Measurements from ENCODE around the gene PLCB4.
A peak's percentile ranks its signal among the peaks of the same experiment; 100 is the strongest.

PLCB4 gene

GRCh38 chr20:9225879-9226278 is 157.0 kb downstream of the PLCB4 start:
- Histone ChIP-seq H3K27ac (ENCODE audit: low read length, poor library complexity, severe bottlenecking) (no peak overlapping the region), H3K36me3 (ENCODE audit: control insufficient read depth in 1 of 2, insufficient read depth in 2 of 2, low read depth in 1 of 2, low read length in 2 of 2) (peaks cover 0 to 6% of the 10 kb centered on the region in 2 experiments), H4K91ac (ENCODE audit: low read length) (no peak overlapping the region), H3K4me3 (ENCODE audit: insufficient read depth in 1 of 2, low read depth in 1 of 2, low read length in 2 of 2) (no peak overlapping the region), H3K4ac (ENCODE audit: low read depth in 1 of 2, low read length in 2 of 2) (no peak overlapping the region), H3K9me3 (ENCODE audit: control insufficient read depth, low read length) (no peaks in the 10 kb centered on the region), H2AK5ac (ENCODE audit: low read length, severe bottlenecking) (no peak overlapping the region), H3K27me3 (ENCODE audit: control insufficient read depth in 1 of 2, insufficient read depth in 1 of 2, low read length in 2 of 2) (peaks cover 0 to 5% of the 10 kb centered on the region in 2 experiments), H3K23ac (ENCODE audit: low read length in 2 of 2) (no peak overlapping the region), H2BK5ac (ENCODE audit: low read depth, low read length, poor library complexity, severe bottlenecking) (no peak overlapping the region), H2BK120ac (ENCODE audit: low read depth, low read length) (no peak overlapping the region), H3K14ac (ENCODE audit: low read length in 2 of 2) (no peak overlapping the region), H3K18ac (ENCODE audit: low read depth in 1 of 2, low read length in 2 of 2) (no peak overlapping the region), H2AFZ (ENCODE audit: low read depth, low read length) (no peak overlapping the region), H2BK12ac (ENCODE audit: low read length in 2 of 2) (peak overlapping the region in 1 of 2 experiments; percentile 21), H2BK15ac (ENCODE audit: low read depth, poor library complexity, severe bottlenecking) (no peak overlapping the region), H3K4me1 (ENCODE audit: control insufficient read depth, insufficient read depth, low read depth, low read length) (peaks cover 12% of the 10 kb centered on the region), H3K79me1 (replicated peaks; ENCODE audit: low read length, poor library complexity, severe bottlenecking) (peaks cover 26% of the 10 kb centered on the region), H4K8ac (ENCODE audit: low read length) (no peak overlapping the region), H3K9ac (ENCODE audit: low read length) (no peak overlapping the region), H3K4me2 (ENCODE audit: low read length, poor library complexity, severe bottlenecking) (no peak overlapping the region)
- 81% methylated on average over 4 of the region's 4 CpGs for WGBS
- DNase-seq, result no peak

GRCh38 chr20:9227896-9228615 is 159.2 kb downstream of the PLCB4 start:
- WGBS, result 100% methylated on average over 1 of the region's 1 CpG
- peaks cover 0 to 3% of the 10 kb centered on the region in 2 experiments for H3K36me3 ChIP-seq (ENCODE audit: control insufficient read depth in 1 of 2, insufficient read depth in 2 of 2, low read depth in 1 of 2, low read length in 2 of 2)
- peaks cover 5% of the 10 kb centered on the region for H3K4me1 ChIP-seq (ENCODE audit: control insufficient read depth, insufficient read depth, low read depth, low read length)
- H3K4me2 ChIP-seq (ENCODE audit: low read length, poor library complexity, severe bottlenecking), result no peak overlapping the region
- H3K18ac ChIP-seq (ENCODE audit: low read depth in 1 of 2, low read length in 2 of 2), result no peak overlapping the region
- no peak overlapping the region for H2AK5ac ChIP-seq (ENCODE audit: low read length, severe bottlenecking)
- H2AFZ ChIP-seq (ENCODE audit: low read depth, low read length), result no peak overlapping the region
- no peak overlapping the region for H3K23ac ChIP-seq (ENCODE audit: low read length in 2 of 2)
- no peak overlapping the region for H4K91ac ChIP-seq (ENCODE audit: low read length)
- no peak overlapping the region for H2BK120ac ChIP-seq (ENCODE audit: low read depth, low read length)
- H3K14ac ChIP-seq (ENCODE audit: low read length in 2 of 2), result no peak overlapping the region
- H2BK5ac ChIP-seq (ENCODE audit: low read depth, low read length, poor library complexity, severe bottlenecking), result no peak overlapping the region
- H3K4ac ChIP-seq (ENCODE audit: low read depth in 1 of 2, low read length in 2 of 2), result no peak overlapping the region
- H3K9ac ChIP-seq (ENCODE audit: low read length), result no peak overlapping the region
- H3K79me1 ChIP-seq (replicated peaks; ENCODE audit: low read length, poor library complexity, severe bottlenecking), result peaks cover 26% of the 10 kb centered on the region
- no peak overlapping the region for H2BK15ac ChIP-seq (ENCODE audit: low read depth, poor library complexity, severe bottlenecking)
- H2BK12ac ChIP-seq (ENCODE audit: low read length in 2 of 2), result no peak overlapping the region
- H3K9me3 ChIP-seq (ENCODE audit: control insufficient read depth, low read length), result no peaks in the 10 kb centered on the region
- DNase-seq, result no peak
- H3K27me3 ChIP-seq (ENCODE audit: control insufficient read depth in 1 of 2, insufficient read depth in 1 of 2, low read length in 2 of 2), result peaks cover 0 to 5% of the 10 kb centered on the region in 2 experiments
- H3K27ac ChIP-seq (ENCODE audit: low read length, poor library complexity, severe bottlenecking), result no peak overlapping the region
- H3K4me3 ChIP-seq (ENCODE audit: insufficient read depth in 1 of 2, low read depth in 1 of 2, low read length in 2 of 2), result no peak overlapping the region
- H4K8ac ChIP-seq (ENCODE audit: low read length), result no peak overlapping the region

GRCh38 chr20:9228774-9229450 is 160.0 kb downstream of the PLCB4 start:
- H2AFZ ChIP-seq (ENCODE audit: low read depth, low read length), result no peak overlapping the region
- no peak overlapping the region for H2BK5ac ChIP-seq (ENCODE audit: low read depth, low read length, poor library complexity, severe bottlenecking)
- H3K4me3 ChIP-seq (ENCODE audit: insufficient read depth in 1 of 2, low read depth in 1 of 2, low read length in 2 of 2), result no peak overlapping the region
- no peak for DNase-seq
- H3K79me1 ChIP-seq (replicated peaks; ENCODE audit: low read length, poor library complexity, severe bottlenecking), result peaks cover 21% of the 10 kb centered on the region
- peaks cover 2% of the 10 kb centered on the region for H3K4me1 ChIP-seq (ENCODE audit: control insufficient read depth, insufficient read depth, low read depth, low read length)
- no peak overlapping the region for H4K8ac ChIP-seq (ENCODE audit: low read length)
- no peak overlapping the region for H2BK120ac ChIP-seq (ENCODE audit: low read depth, low read length)
- H4K91ac ChIP-seq (ENCODE audit: low read length), result no peak overlapping the region
- no peak overlapping the region for H2AK5ac ChIP-seq (ENCODE audit: low read length, severe bottlenecking)
- H3K27me3 ChIP-seq (ENCODE audit: control insufficient read depth in 1 of 2, insufficient read depth in 1 of 2, low read length in 2 of 2), result peaks cover 0 to 5% of the 10 kb centered on the region in 2 experiments
- WGBS, result 81% methylated on average over 3 of the region's 5 CpGs
- H3K18ac ChIP-seq (ENCODE audit: low read depth in 1 of 2, low read length in 2 of 2), result peak overlapping the region in 1 of 2 experiments; percentile 56
- no peak overlapping the region for H2BK15ac ChIP-seq (ENCODE audit: low read depth, poor library complexity, severe bottlenecking)
- no peak overlapping the region for H3K27ac ChIP-seq (ENCODE audit: low read length, poor library complexity, severe bottlenecking)
- H3K9ac ChIP-seq (ENCODE audit: low read length), result no peak overlapping the region
- H3K23ac ChIP-seq (ENCODE audit: low read length in 2 of 2), result no peak overlapping the region
- H3K14ac ChIP-seq (ENCODE audit: low read length in 2 of 2), result no peak overlapping the region
- peaks cover 0 to 3% of the 10 kb centered on the region in 2 experiments for H3K36me3 ChIP-seq (ENCODE audit: control insufficient read depth in 1 of 2, insufficient read depth in 2 of 2, low read depth in 1 of 2, low read length in 2 of 2)
- H3K4me2 ChIP-seq (ENCODE audit: low read length, poor library complexity, severe bottlenecking), result no peak overlapping the region
- no peak overlapping the region for H2BK12ac ChIP-seq (ENCODE audit: low read length in 2 of 2)
- no peaks in the 10 kb centered on the region for H3K9me3 ChIP-seq (ENCODE audit: control insufficient read depth, low read length)
- no peak overlapping the region for H3K4ac ChIP-seq (ENCODE audit: low read depth in 1 of 2, low read length in 2 of 2)

GRCh38 chr20:9230406-9230805 is 161.5 kb downstream of the PLCB4 start:
- no peak overlapping the region for H3K4me2 ChIP-seq (ENCODE audit: low read length, poor library complexity, severe bottlenecking)
- no peak overlapping the region for H3K18ac ChIP-seq (ENCODE audit: low read depth in 1 of 2, low read length in 2 of 2)
- H2BK15ac ChIP-seq (ENCODE audit: low read depth, poor library complexity, severe bottlenecking), result no peak overlapping the region
- H3K27ac ChIP-seq (ENCODE audit: low read length, poor library complexity, severe bottlenecking), result no peak overlapping the region
- H3K4me1 ChIP-seq (ENCODE audit: control insufficient read depth, insufficient read depth, low read depth, low read length), result peaks cover 2% of the 10 kb centered on the region
- DNase-seq, result no peak
- peak overlapping the region in 1 of 2 experiments; percentile 15 for H2BK12ac ChIP-seq (ENCODE audit: low read length in 2 of 2)
- peaks cover 0 to 5% of the 10 kb centered on the region in 2 experiments for H3K27me3 ChIP-seq (ENCODE audit: control insufficient read depth in 1 of 2, insufficient read depth in 1 of 2, low read length in 2 of 2)
- H2BK120ac ChIP-seq (ENCODE audit: low read depth, low read length), result no peak overlapping the region
- H2BK5ac ChIP-seq (ENCODE audit: low read depth, low read length, poor library complexity, severe bottlenecking), result no peak overlapping the region
- H2AFZ ChIP-seq (ENCODE audit: low read depth, low read length), result no peak overlapping the region
- H3K9me3 ChIP-seq (ENCODE audit: control insufficient read depth, low read length), result no peaks in the 10 kb centered on the region
- H3K23ac ChIP-seq (ENCODE audit: low read length in 2 of 2), result no peak overlapping the region
- peaks cover 16% of the 10 kb centered on the region for H3K79me1 ChIP-seq (replicated peaks; ENCODE audit: low read length, poor library complexity, severe bottlenecking)
- no peak overlapping the region for H4K91ac ChIP-seq (ENCODE audit: low read length)
- H3K4ac ChIP-seq (ENCODE audit: low read depth in 1 of 2, low read length in 2 of 2), result no peak overlapping the region
- H2AK5ac ChIP-seq (ENCODE audit: low read length, severe bottlenecking), result no peak overlapping the region
- H3K14ac ChIP-seq (ENCODE audit: low read length in 2 of 2), result no peak overlapping the region
- peaks cover 0 to 3% of the 10 kb centered on the region in 2 experiments for H3K36me3 ChIP-seq (ENCODE audit: control insufficient read depth in 1 of 2, insufficient read depth in 2 of 2, low read depth in 1 of 2, low read length in 2 of 2)
- no peak overlapping the region for H3K4me3 ChIP-seq (ENCODE audit: insufficient read depth in 1 of 2, low read depth in 1 of 2, low read length in 2 of 2)
- no peak overlapping the region for H3K9ac ChIP-seq (ENCODE audit: low read length)
- no peak overlapping the region for H4K8ac ChIP-seq (ENCODE audit: low read length)
